Endometrium (tissue), 2 donors: ENCODE results near the gene GJB2.

ENCODE experiments used
- FAIRE-seq: peaks from 2 replicates; lab custom pipeline; 2012; peaks lifted over from hg19 to GRCh38; lab: Jason Lieb, UNC
- donor health status: control.
- donor health status: control.

GJB2 gene

DNA sequence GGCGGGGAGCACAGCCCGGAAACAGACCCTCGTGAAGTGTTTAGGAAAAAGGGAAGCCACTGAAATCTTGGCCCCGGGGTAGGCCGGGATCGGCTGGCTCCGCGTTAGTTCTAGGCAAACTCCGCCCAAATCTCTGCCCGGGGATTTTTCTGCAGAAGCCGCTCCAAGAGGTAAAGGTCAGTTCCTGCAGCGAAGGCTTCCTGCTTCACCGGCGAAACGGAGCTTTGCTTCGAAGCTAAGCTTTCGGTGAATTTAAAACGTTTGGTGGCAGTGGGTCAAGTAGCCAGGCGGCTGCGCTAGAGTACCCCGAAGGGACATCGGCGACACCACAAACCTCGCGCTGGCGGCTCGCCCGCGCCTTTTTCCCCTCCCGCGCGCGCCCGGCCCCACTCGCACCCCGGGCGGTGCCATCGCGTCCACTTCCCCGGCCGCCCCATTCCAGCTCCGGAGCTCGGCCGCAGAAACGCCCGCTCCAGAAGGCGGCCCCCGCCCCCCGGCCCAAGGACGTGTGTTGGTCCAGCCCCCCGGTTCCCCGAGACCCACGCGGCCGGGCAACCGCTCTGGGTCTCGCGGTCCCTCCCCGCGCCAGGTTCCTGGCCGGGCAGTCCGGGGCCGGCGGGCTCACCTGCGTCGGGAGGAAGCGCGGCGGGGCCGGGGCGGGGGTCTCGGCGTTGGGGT, 441 bp downstream of the GJB2 start:
- no peak for FAIRE-seq

DNA sequence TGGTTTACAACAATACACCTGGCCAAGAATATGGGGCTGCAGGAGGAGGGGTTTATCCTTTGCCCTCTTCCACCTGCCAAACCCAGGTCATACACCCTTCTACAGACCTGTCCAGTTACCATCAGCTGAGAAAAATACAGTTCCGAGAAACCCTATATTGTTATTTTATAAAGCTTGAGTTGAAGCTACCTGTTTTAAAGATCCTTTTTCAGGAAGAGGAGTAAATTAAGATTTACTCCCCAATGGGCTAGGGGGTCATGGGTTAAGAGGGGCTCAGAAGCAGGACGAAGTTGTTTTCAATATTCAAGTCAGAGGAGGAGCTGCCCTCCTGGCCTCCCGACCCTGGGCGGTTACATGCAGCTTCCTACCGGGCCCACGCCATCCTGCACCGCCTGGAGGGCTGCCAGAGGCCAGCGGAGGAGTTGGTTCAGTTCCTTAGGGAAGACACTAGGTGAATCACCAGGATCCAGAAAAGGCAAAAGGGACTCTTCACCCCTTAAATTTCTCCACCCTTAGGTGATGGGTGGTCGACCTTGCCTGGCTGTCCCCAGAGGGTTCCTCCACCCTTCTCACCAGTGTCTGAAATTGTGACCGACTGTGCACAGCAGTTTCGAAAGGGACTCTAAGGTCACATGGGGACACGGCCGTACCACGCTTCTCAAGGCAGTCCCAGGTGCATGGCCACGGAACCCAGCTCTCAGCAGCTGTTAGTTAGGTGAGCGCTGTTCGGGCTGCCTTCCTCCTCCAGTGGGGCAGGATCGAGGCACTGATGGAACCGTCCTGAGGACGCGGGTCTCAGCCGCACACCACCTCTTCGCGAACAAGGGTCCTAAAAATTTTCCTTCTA, 1.2 kb downstream of the GJB2 start:
- FAIRE-seq, result no peak

DNA sequence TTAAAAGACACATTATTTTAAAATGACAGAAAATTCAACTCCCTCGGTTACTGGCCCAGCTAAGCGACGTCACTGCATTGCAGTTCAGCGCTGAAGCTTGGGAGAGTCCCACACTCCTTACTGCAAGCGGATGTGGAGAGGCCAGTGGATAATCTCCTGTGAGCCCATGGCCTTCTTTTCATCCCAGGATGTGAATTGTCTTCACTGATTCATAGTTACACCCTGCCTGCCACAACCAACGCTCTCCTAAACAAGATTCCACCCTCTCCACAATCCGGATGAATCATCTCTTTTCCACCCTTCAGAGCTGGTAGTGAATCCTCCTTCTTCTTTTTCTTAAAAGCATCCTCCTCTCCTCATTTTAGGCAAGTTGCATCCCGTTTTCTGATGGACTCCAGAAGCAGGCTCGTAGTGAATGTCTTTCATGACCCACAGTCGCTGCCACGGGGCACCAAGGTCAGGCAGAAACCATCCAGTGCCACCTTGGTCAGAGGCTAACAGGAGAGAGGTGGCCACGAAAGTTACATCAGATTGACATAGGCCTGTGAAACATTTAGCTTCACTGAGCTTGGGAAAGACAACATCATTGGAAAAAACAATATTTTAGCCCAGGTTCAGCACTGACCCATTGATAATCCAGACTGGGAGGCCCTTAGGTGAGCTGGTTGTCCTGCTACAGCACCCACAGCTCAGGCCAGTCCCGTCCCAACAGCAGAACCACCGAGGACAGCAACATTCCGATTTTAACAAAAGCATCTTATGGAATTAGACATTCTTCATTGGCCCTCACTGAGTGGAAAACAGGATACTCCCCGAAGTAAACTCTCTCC, 2.0 kb downstream of the GJB2 start:
- no peak for FAIRE-seq

DNA sequence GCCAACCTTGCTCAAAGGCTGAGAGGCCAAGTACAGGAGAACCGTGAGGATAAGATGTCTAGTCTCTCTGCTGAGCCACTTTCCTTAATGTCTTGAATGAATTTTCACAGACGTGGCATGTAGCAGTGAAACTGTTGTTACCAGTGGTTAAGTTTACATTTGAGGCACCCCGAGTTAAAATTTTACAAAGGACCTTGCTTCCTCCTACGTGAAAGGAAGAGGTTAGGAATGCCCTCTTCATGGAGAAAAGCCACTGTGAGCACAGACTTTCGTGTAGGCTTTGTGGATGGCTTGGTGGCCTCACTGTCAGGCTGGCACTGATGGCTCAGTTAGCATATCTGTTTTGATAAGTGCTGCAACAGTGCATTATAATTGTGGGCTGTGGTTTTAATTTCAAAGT, 2.7 kb downstream of the GJB2 start:
- no peak for FAIRE-seq

DNA sequence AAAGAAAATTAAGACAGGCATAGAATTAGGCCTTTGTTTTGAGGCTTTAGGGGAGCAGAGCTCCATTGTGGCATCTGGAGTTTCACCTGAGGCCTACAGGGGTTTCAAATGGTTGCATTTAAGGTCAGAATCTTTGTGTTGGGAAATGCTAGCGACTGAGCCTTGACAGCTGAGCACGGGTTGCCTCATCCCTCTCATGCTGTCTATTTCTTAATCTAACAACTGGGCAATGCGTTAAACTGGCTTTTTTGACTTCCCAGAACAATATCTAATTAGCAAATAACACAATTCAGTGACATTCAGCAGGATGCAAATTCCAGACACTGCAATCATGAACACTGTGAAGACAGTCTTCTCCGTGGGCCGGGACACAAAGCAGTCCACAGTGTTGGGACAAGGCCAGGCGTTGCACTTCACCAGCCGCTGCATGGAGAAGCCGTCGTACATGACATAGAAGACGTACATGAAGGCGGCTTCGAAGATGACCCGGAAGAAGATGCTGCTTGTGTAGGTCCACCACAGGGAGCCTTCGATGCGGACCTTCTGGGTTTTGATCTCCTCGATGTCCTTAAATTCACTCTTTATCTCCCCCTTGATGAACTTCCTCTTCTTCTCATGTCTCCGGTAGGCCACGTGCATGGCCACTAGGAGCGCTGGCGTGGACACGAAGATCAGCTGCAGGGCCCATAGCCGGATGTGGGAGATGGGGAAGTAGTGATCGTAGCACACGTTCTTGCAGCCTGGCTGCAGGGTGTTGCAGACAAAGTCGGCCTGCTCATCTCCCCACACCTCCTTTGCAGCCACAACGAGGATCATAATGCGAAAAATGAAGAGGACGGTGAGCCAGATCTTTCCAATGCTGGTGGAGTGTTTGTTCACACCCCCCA, 3.8 kb downstream of the GJB2 start:
- no peak for FAIRE-seq

DNA sequence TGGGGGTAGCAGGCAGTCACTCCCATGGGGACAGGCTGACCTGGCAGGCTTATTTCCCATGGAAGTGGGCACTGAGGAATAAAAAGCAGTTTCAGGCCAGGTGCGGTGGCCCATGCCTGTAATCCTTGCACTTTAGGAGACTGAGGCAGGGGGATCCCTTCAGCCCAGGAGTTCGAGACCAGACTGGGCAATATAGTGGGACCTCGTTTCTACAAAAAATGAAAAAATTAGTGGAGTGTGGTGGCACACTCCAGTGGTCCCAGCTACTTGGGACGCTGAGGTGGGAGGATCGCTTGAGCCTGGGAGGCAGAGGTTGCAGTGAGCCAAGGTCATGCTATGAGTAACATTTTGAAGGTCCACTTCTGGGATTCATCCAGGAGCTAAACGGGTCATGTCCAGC, 6.0 kb downstream of the GJB2 start:
- FAIRE-seq, result no peak

DNA sequence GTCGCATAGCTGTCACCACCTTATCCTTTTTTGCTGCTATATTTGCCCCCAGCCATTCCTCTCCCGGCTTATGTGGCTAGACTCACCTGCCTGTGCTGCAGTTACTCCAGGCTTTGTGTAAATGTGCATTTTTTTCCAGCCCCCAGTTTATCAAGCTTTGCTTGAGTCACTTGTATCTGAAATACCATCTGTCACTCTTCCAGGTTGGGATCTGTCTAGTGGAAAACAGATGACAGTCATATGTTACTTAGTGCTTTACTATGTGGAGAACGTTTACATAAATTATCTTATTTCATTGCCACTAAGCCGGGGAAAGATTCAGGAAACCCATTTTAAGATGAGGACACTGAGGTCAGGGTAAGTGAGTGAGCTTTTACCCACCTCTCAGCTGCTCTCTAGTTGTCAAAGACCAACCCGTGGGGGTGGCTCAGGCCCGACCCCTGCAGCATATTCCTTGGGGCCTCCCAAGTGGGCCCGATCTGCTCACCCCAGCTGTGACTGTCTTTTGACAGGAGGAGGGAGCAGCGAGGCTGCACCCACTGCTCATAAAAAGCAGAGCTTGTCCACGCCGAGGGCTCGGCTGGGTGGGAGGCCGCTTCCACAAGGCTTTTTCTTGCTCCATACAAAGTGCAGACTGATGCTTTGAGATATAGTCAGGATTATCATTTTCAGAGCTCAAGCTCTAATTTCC, 7.2 kb downstream of the GJB2 start:
- no peak for FAIRE-seq

DNA sequence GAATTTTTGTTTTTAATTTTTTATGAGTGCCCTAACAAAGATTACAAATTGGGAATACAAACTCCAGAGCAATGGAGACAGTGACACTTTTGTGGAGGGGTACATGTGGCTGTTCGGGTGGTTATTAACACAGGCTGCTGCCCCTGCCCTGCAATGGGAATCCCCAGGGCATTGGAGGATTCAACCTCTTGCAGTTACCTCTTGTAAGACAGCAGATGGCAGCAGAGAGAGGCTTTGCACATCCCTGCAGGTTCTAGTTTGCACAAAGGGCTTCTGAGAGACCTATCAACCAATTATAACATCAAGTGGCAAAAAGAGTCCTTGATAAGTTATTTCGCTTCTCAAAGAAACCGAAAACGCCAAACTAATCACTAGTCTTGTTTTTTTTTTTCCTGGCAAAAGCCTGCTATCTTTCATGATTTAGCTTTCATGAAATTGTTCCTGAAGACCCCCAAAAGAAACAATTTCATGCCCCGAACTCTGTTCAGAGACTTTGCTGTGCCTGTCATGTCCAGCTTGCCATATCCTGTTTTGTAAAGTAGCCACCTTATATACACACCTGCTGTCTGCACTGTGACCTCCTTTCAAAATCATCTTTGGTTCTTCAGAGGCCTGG, 10.4 kb downstream of the GJB2 start:
- FAIRE-seq, result peak; percentile 63

DNA sequence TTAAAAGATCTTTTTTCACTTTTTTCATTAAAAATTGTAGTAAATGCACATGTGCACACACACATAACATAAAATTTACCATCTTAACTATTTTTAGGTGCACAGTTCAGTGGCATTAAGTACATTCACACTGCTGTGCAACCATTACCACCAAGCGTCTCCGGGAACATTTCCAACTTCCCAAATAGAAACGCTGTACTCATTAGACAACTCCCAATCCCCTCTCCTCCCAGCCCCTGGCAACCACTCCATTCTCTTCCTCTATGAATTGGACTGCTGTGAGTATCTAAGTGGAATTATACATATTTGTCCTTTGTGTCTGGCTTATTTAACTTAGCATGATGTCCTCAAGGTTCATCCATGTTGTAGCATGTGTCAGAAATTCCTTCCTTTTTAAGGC, 11.6 kb downstream of the GJB2 start:
- no peak for FAIRE-seq

DNA sequence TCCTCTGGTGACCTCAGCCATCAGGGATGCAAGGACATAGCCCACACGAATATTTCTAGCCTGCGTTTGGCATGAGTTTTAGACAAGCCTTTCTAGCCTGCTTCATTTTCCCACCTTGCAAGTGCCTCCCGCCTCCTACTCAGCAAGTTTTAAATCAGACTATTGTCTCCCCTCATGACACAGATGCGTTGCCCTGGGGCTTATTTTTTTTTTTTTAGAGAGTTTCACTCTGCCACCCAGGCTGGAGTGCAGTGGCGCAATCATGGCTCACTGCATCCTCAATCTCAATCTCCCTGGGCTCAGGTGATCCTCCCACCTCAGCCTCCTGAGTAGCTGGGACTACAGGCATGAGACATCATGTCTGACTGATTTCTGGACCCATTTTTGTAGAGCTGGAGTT, 14.6 kb downstream of the GJB2 start:
- FAIRE-seq, result no peak

DNA sequence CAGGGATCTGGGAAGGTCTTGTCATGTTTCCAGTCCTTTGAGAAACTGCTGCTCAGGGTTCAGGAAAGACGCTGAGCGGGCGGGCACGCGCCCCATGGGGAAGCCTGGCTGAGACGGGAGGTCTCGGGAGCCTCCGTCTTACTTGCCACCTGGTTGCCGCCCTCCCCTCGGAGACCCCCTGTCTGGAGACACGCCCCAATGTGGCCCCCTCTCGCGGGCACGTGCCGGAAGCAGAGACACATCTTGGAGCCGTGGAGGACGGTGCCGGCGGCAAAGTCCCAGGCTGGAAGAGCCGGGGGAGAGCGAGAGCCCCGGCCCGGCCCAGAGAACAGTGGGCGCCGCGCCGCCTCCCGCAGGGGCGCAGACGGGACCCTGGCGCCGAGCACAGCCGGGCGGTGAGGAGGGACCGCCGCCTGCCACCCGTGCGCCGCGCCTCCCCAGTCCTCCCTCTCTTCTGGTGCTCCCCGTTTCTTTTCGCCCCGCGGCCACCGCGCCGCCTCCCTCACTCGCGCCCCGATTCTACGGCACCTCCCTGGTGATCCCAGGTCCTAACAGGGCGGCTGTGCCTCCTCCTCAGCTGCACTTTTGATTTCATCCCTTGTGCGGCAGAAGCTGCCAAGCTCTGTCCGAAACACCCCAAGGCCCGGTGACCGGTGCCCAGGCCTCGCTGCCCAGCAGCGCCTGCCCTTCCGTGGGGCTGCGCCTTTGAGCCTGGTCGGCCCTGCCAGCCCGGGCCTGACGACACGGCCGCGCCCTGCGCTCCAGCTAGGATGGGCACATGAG, 15.5 kb downstream of the GJB2 start:
- no peak for FAIRE-seq

DNA sequence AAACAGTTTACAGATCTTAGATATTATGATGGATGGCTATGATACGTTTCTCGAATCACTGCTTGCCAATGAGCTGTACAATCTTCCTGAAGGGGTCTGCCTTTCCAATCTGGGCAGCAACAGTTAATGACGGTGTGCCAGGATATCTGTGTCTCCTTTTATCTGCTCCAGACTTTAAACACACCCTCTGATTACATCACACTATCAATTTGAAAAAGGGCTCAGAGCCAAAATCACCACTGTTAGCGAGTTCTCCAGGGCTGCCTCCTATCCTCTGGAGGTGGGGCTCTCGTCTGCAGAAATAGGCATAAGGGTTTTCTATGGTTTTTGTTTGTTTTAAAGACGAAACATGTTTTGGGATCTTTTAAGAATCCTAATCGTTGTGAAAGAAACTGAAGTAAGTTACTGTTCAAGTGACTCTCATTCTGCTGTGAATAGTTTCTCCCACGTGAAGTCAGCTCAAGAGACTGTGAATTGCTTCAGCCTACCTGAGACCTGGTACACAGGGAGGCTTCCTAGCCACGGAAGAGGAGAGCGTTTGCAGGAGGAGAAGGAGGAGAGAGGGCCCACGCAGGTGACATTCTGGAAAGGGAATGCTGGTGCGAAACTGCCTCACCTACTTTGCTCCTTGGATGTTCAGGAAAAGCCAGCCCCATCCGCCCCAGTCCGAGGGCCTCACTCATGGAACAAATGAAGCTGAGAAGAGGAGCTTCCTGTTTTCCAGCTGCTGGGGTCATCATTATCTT, 16.7 kb downstream of the GJB2 start:
- no peak for FAIRE-seq

DNA sequence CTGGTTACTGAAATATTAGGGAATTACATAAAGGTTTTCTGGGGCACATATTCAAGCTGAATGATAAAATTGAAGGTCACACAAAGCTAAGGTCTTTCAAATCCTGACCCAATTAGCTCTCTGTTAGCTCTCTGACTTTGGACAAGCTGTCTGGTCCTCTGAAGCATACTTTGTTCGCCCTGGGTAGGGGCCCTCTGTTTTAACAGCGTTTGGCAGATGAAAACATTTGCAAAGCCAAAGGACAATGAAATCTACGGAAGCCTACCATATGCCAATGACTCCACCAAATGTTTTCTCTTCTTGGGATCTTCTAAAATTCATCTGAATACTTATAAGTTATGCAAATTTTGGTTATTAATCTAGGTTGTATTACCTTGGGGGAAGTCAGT, 17.3 kb downstream of the GJB2 start:
- FAIRE-seq, result no peak

DNA sequence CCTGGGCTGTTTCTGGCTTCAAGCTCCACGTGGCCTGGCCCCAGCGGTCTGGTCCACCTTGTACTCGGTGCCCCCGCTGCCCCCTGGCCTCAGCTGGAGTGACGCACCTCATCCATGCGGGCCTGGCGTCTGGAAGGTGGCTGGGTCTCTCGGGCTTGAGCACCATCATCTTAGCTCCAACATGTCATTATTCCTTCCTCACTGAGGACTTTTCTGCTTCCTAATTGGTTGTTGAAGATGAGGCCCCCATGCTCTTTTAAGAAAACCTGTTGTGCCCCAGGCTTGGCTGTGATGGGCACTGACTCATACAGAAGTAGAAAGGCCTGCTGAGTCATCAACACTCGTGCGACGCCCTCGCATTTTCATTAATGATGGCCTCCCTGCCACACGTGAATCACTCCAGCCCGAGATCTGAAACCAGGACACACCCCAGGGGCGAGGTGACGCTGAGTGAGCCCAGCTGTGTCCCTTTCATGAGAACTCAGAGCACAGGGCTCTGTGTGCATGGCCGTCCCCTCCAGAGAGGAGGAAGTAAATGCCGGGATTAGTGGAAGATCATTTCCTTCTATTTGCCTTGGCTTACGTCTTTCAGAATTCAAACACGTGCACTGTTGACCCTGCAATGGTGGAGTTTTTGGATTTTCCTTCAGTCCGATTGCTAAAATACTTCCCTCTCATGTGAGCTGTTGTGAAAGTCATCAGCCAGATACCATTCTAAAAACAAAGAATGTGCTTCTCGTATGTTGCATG, 17.9 kb downstream of the GJB2 start:
- no peak for FAIRE-seq

DNA sequence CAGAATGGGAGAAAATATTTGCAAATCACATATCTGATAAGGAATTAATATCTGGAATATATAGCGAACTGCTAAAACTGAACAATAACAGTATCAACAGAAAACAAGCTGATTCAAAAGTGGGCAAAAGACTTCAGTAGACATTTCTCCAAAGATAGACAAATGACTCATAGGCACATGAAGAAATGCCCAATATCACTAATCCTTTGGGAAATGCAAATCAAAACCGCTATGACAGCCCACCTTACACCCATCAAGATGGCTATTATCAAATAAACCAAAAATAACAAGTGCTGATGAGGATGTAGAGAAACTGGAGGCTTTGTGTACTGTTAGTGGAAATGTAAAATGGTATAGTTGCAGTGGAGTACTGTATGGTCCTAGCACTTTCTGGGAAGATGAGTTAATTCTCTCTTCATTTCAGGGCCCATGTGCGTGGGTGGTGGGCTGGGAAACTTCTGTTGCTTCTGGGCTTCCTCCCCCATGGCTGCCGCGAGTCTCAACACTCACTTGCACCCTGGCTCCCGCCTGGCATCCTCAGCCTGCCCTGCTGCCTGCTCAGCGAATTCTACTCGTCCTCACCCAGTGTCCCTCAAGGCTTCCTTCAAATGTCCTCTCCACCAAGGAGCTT, 19.5 kb downstream of the GJB2 start:
- FAIRE-seq, result no peak

DNA sequence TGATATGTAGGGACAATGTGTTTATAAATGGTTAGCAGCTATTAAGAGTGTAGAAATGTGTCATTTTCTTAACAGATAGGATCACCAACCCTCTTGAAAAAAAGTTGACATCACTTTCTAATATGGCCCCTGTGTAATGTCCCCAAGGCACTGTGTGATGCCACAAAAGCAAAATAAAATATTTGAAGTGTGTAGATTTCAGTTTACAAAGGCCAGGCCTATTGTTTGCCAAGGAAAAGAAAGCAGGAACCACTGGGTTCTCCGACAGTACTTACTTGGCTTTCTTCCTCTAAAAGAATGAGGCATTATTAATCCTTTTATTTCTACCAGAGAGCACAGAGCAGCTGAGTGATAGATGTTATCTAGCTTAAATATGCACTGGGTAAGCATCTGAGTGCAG, 21.4 kb downstream of the GJB2 start:
- FAIRE-seq, result no peak

DNA sequence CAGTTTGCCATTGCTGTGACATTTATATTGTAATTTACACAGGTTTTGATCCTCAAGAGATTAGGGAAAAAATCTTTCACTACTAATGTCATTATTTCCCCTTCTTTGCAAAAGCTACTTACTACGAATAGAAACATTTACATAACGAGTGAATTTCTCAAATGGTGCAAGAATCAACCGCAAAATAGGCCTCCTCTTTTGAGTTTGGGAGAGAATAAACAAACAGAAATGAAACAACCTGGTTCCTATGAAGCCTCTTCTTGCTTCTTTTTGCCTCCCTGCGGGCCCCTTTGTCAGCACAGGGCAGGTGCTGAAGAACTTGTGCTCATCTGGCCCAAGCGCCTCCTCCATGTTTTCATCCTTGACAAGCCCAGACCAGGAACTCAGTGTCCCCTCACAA, 21.8 kb downstream of the GJB2 start:
- FAIRE-seq, result no peak

DNA sequence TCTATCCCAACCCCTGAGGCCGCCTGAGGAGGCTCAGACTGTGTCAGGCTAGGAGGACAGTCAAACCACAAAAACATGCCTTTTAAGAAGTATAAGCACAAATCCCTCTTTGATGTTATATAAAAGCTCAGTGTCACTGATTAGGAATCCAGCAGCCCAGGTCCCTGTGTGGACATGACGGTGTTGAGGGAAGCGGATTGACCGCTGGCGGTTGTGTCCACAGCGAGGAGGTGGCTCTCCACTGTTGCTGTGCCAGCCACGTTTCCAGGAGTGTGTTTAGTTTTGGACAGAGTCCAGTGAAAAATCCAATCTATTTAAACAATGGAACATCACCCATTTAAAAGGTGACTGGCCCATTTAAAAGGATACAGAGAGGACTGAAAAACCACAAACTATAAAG, 24.3 kb downstream of the GJB2 start:
- FAIRE-seq, result no peak
